Measurements from ENCODE around the gene YPEL2.

YPEL2 gene

DNA sequence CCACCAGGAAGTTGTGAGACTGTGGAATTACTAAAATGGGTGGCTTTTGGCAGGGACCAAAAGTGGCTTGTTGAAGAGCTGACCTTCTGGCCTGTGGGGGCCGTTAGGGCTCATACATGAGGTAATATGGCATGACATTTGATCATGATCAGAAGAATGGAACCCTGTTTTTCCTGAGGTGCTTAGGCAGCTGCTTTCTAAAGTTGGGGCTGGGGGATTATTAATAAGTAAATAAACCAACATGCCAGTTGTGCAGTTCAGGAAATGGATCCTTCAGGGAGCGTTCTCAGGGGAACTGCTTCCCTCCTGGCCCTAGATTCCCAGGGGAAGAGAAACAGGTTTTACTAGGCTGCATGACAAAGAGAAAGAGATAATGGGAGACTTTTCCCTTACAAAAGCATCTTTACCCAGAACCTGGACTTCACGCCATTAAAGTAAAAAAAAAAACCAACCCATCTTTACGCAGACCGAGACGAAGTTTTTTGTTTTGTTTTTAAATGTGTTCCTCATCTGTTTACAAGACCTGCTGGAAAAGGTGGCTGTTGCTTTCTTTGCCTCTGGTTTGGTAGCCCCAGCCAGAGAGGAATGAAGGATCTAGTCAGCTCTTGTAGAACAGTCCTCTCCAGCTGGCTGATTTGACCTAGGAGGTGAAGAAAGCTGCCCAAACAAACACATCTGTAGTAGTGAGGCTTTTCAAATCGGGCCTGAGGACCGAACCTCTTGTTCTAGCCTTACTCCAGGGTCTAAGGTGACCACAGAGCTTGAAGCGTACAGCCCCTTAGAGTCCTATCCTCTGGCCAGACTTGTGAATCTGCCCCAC, 22.7 kb downstream of the YPEL2 start:
- H3K36me3 ChIP-seq (replicated peaks; ENCODE audit: low read depth, low read length), result peaks cover 49% of the 10 kb centered on the region
- H3K79me2 ChIP-seq (ENCODE audit: low read length), result peaks cover 63% of the 10 kb centered on the region

DNA sequence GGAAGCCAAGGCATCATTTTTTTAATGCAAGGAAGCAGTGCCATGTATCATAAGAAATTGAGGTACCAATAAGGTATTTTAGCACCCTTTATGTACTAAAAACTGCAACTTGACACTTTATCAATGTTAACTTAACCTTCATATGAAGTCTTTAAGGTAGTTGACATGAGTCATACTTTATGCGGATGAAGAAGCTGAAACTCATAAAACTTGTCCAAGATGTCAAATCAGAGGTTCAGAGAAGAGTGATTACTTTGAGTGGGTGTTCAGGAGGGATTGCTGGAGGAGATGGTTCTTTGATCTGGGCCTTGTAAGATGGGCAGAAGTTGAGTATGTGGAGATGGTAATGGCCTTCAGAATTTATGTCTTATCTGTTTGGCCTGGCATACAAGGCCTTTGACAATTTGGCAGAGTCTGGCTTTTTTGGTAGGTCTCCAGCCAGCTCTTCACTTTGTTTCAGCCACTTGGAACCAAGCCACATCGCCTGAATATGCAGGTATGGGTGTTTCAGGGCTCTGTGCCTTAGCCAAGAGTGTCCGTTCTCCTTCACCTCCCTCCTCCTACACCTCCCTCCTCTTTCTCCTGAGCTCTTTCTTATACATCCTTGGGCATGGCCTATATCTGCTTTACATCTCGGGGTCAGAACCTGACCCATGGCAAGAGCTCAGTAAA, 23.7 kb downstream of the YPEL2 start:
- no peak overlapping the region for H3K4me2 ChIP-seq (ENCODE audit: low read length)
- no peak overlapping the region for H3K4me3 ChIP-seq (ENCODE audit: low read length)
- no peak overlapping the region for H3K9ac ChIP-seq (ENCODE audit: low read length)
- 0 out of 2 replicates have a peak, but pooled peaks cover 3% of the 10 kb centered on the region for H3K9me3 ChIP-seq (ENCODE audit: insufficient read depth, low read length)
- TF ChIP-seq, protein P1, sequence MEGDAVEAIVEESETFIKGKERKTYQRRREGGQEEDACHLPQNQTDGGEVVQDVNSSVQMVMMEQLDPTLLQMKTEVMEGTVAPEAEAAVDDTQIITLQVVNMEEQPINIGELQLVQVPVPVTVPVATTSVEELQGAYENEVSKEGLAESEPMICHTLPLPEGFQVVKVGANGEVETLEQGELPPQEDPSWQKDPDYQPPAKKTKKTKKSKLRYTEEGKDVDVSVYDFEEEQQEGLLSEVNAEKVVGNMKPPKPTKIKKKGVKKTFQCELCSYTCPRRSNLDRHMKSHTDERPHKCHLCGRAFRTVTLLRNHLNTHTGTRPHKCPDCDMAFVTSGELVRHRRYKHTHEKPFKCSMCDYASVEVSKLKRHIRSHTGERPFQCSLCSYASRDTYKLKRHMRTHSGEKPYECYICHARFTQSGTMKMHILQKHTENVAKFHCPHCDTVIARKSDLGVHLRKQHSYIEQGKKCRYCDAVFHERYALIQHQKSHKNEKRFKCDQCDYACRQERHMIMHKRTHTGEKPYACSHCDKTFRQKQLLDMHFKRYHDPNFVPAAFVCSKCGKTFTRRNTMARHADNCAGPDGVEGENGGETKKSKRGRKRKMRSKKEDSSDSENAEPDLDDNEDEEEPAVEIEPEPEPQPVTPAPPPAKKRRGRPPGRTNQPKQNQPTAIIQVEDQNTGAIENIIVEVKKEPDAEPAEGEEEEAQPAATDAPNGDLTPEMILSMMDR (IDR thresholded peaks at IDR 0.05; ENCODE audit: low read depth, low read length), result no peak
- no peak for TF ChIP-seq EZH2phosphoT487 (IDR thresholded peaks at IDR 0.05; ENCODE audit: low read depth)
- H4K20me1 ChIP-seq (ENCODE audit: insufficient read depth, low read length), result no peaks in the 10 kb centered on the region
- peaks cover 49% of the 10 kb centered on the region for H3K36me3 ChIP-seq (replicated peaks; ENCODE audit: low read depth, low read length)
- no peak overlapping the region for H2AFZ ChIP-seq (ENCODE audit: low read depth, low read length)
- H3K4me1 ChIP-seq (ENCODE audit: low read length), result peaks cover 30% of the 10 kb centered on the region
- no peaks in the 10 kb centered on the region for H3K27me3 ChIP-seq (ENCODE audit: low read depth, low read length)
- H3K79me2 ChIP-seq (ENCODE audit: low read length), result peaks cover 55% of the 10 kb centered on the region
- H3K27ac ChIP-seq (ENCODE audit: low read length), result no peak overlapping the region

More for the DNA sequence above, 22.7 kb downstream of the YPEL2 start:
- 0 out of 2 replicates have a peak, but pooled peaks cover 3% of the 10 kb centered on the region for H3K9me3 ChIP-seq (ENCODE audit: insufficient read depth, low read length)
- peaks cover 38% of the 10 kb centered on the region for H3K4me1 ChIP-seq (ENCODE audit: low read length)
- H3K9ac ChIP-seq (ENCODE audit: low read length), result no peak overlapping the region
- no peak overlapping the region for H2AFZ ChIP-seq (ENCODE audit: low read depth, low read length)
- no peak overlapping the region for H3K4me2 ChIP-seq (ENCODE audit: low read length)
- H3K4me3 ChIP-seq (ENCODE audit: low read length), result no peak overlapping the region
- no peak for TF ChIP-seq EZH2phosphoT487 (IDR thresholded peaks at IDR 0.05; ENCODE audit: low read depth)
- TF ChIP-seq, protein P1 (IDR thresholded peaks at IDR 0.05; ENCODE audit: low read depth, low read length), result no peak
- H3K27me3 ChIP-seq (ENCODE audit: low read depth, low read length), result no peaks in the 10 kb centered on the region
- H4K20me1 ChIP-seq (ENCODE audit: insufficient read depth, low read length), result no peaks in the 10 kb centered on the region
- no peak overlapping the region for H3K27ac ChIP-seq (ENCODE audit: low read length)

DNA sequence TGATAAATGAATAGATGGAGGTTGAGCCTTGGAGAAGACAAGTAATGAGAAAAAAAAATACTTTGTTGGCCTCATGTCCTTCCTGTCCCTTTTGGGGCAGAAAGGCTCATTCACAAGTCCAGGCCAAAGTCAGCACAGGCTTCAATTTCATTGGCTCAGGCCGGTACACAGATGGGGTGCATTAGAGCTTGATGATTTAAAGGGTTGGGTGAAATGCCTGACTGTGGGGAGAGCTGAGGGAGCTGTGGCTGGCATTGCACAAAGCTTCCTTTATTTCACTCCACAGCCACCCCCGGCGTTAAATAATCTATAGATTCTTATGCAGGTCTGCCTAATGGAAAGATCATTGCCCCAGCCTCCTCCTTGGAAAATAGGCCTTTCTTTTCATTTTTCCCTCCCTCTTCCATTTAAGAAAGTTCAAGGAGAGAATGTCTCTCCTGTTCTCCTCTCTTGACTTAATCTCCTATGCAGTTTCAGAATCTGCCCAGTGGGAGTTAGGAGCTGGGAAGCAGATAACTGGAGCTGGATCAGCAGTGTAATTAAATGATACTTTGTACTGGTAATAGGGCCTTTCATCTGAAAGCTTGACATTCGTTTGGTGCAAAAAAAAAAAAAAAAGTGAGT, 24.4 kb downstream of the YPEL2 start:
- Histone ChIP-seq H3K36me3 (replicated peaks; ENCODE audit: low read depth, low read length) (peaks cover 49% of the 10 kb centered on the region), H3K9ac (ENCODE audit: low read length) (no peak overlapping the region), H4K20me1 (ENCODE audit: insufficient read depth, low read length) (no peaks in the 10 kb centered on the region), H3K27me3 (ENCODE audit: low read depth, low read length) (no peaks in the 10 kb centered on the region), H3K9me3 (ENCODE audit: insufficient read depth, low read length) (0 out of 2 replicates have a peak, but pooled peaks cover 3% of the 10 kb centered on the region), H3K27ac (ENCODE audit: low read length) (no peak overlapping the region), H2AFZ (ENCODE audit: low read depth, low read length) (no peak overlapping the region), H3K4me2 (ENCODE audit: low read length) (no peak overlapping the region), H3K4me3 (ENCODE audit: low read length) (no peak overlapping the region), H3K4me1 (ENCODE audit: low read length) (peaks cover 30% of the 10 kb centered on the region), H3K79me2 (ENCODE audit: low read length) (peaks cover 56% of the 10 kb centered on the region)
- no peak for TF ChIP-seq EZH2phosphoT487 (IDR thresholded peaks at IDR 0.05; ENCODE audit: low read depth)
- TF ChIP-seq, protein P1 (IDR thresholded peaks at IDR 0.05; ENCODE audit: low read depth, low read length), result no peak

Measured in OCI-LY3 (cell line).